OCI-LY3 (cell line): ENCODE results near the gene BRMS1L.

ENCODE experiments used
- H2AFZ ChIP-seq: fragments of 200-600, 300-600 bp; shearing (Covaris generic); 2 replicates; pipeline ENCODE4 v1.6.0; 2014; ENCODE audit warnings: antibody characterized with exemption, low read depth, low read length
- H3K27ac ChIP-seq: fragments of 200-600, 300-600 bp; sonication (generic); 2 replicates; pipeline ENCODE4 v1.5.1; 2014; ENCODE audit warnings: mild to moderate bottlenecking, low read length, moderate library complexity, mixed read lengths
- H3K27me3 ChIP-seq: fragments of 200-600, 300-600 bp; sonication (generic); 2 replicates; pipeline ENCODE4 v1.6.1; 2014; ENCODE audit warnings: low read depth, low read length, mixed read lengths
- H3K36me3 ChIP-seq: fragments of 200-600, 300-600 bp; sonication (generic); replicated peaks from 2 replicates; pipeline ENCODE3; 2014; ENCODE audit warnings: low read depth, low read length, mixed read lengths
- H3K4me1 ChIP-seq: fragments of 300-600, 200-600 bp; sonication (generic); 2 replicates; pipeline ENCODE4 v1.6.1; 2014; ENCODE audit warnings: low read length, mixed read lengths
- H3K4me2 ChIP-seq: fragments of 200-600, 300-600 bp; sonication (generic); 2 replicates; pipeline ENCODE4 v1.6.1; 2014; ENCODE audit warnings: low read length, mixed read lengths
- H3K4me3 ChIP-seq: fragments of 300-600, 200-600 bp; sonication (generic); 2 replicates; pipeline ENCODE4 v1.5.1; 2014; ENCODE audit warnings: antibody characterized with exemption, mild to moderate bottlenecking, low read length, moderate library complexity
- H3K79me2 ChIP-seq: fragments of 300-600, 200-600 bp; shearing (Covaris generic); 2 replicates; pipeline ENCODE4 v1.6.1; 2014; ENCODE audit warnings: mild to moderate bottlenecking, low read length, mixed read lengths
- H3K9ac ChIP-seq: fragments of 300-600, 200-600 bp; shearing (Covaris generic); 2 replicates; pipeline ENCODE4 v1.6.0; 2014; ENCODE audit warnings: mild to moderate bottlenecking, low read length, moderate library complexity
- H3K9me3 ChIP-seq: fragments of 200-600, 300-600 bp; shearing (Covaris generic); 2 replicates; pipeline ENCODE4 v1.6.1; 2014; ENCODE audit warnings: low read length, mixed read lengths; ENCODE audit not compliant: insufficient read depth
- H4K20me1 ChIP-seq: fragments of 200-600, 300-600 bp; sonication (generic); 2 replicates; pipeline ENCODE4 v1.6.1; 2016; ENCODE audit warnings: low read length, mixed read lengths; ENCODE audit not compliant: insufficient read depth
- EZH2phosphoT487 ChIP-seq: fragments of 200-600 bp; shearing (Covaris generic); IDR thresholded peaks from 2 replicates; pipeline ENCODE4 v1.6.1; 2018; ENCODE audit warnings: antibody characterized with exemption, mixed run types, low read depth
- TF ChIP-seq, protein P1 (sequence below): fragments of 200-600, 300-600 bp; sonication (generic); IDR thresholded peaks from 2 replicates; pipeline ENCODE4 v1.5.1; 2014; ENCODE audit warnings: antibody characterized with exemption, low read length, low read depth

Gene BRMS1L

GRCh38 chr14:35895256-35895655, 69.1 kb downstream of the BRMS1L start:
- H3K4me1 ChIP-seq: no peaks in the 10 kb centered on the region
- no peak overlapping the region for H3K4me2 ChIP-seq
- H3K27ac ChIP-seq: no peak overlapping the region
- H3K36me3 ChIP-seq: no peaks in the 10 kb centered on the region
- no peak overlapping the region for H3K9ac ChIP-seq
- H3K79me2 ChIP-seq: no peaks in the 10 kb centered on the region
- no peaks in the 10 kb centered on the region for H4K20me1 ChIP-seq
- no peaks in the 10 kb centered on the region for H3K27me3 ChIP-seq
- TF ChIP-seq, protein P1, sequence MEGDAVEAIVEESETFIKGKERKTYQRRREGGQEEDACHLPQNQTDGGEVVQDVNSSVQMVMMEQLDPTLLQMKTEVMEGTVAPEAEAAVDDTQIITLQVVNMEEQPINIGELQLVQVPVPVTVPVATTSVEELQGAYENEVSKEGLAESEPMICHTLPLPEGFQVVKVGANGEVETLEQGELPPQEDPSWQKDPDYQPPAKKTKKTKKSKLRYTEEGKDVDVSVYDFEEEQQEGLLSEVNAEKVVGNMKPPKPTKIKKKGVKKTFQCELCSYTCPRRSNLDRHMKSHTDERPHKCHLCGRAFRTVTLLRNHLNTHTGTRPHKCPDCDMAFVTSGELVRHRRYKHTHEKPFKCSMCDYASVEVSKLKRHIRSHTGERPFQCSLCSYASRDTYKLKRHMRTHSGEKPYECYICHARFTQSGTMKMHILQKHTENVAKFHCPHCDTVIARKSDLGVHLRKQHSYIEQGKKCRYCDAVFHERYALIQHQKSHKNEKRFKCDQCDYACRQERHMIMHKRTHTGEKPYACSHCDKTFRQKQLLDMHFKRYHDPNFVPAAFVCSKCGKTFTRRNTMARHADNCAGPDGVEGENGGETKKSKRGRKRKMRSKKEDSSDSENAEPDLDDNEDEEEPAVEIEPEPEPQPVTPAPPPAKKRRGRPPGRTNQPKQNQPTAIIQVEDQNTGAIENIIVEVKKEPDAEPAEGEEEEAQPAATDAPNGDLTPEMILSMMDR: no peak
- TF ChIP-seq EZH2phosphoT487: no peak
- H2AFZ ChIP-seq: no peak overlapping the region
- H3K9me3 ChIP-seq: peaks cover 4% of the 10 kb centered on the region; the same call in 1 of the 2 replicates
- H3K4me3 ChIP-seq: no peak overlapping the region

GRCh38 chr14:35897616-35898111, 71.5 kb downstream of the BRMS1L start:
- Histone ChIP-seq H4K20me1 (no peaks in the 10 kb centered on the region), H2AFZ (no peak overlapping the region), H3K27me3 (no peaks in the 10 kb centered on the region), H3K4me3 (no peak overlapping the region), H3K27ac (no peak overlapping the region), H3K4me1 (no peaks in the 10 kb centered on the region), H3K36me3 (no peaks in the 10 kb centered on the region), H3K9ac (no peak overlapping the region), H3K9me3 (peaks cover 4% of the 10 kb centered on the region; the same call in 1 of the 2 replicates), H3K79me2 (no peaks in the 10 kb centered on the region), H3K4me2 (no peak overlapping the region)
- TF ChIP-seq, protein P1: no peak
- TF ChIP-seq EZH2phosphoT487: no peak

DNA sequence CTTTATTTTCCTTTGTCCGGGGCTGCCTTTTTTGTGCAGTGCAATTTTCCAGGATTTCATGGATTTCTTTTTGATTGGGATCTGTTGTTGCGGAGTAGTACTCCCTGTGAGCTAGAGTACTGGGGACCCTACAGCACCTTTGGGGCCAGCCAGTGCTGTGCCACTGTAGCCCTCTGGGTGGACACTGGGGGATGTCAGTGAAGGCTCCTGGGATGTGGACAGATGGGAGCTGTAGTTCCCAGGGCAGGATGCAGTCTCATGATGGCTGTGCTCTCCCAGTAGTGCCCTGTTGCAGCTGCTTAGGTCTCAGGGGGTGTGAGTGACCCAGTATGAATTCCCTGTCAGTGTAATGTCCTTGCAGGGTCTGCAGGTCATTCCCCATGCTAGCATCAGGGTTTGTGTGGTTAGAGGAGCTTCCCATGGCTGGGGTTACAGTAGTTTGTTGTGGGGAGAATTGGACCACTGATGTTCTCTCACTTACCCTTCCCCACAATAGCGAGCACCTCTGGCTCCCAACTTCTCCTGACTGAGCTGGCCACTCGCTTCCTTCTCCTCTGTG, 72.2 kb downstream of the BRMS1L start:
- TF ChIP-seq EZH2phosphoT487: no peak
- TF ChIP-seq, protein P1: no peak
- Histone ChIP-seq H3K36me3 (no peaks in the 10 kb centered on the region), H3K9me3 (peaks cover 4% of the 10 kb centered on the region; the same call in 1 of the 2 replicates), H3K79me2 (no peaks in the 10 kb centered on the region), H3K27ac (no peak overlapping the region), H3K4me2 (no peak overlapping the region), H4K20me1 (no peaks in the 10 kb centered on the region), H3K4me1 (no peaks in the 10 kb centered on the region), H3K9ac (no peak overlapping the region), H3K27me3 (no peaks in the 10 kb centered on the region), H2AFZ (no peak overlapping the region), H3K4me3 (no peak overlapping the region)

GRCh38 chr14:35900741-35901140, 74.6 kb downstream of the BRMS1L start:
- Histone ChIP-seq H3K27ac (no peak overlapping the region), H3K4me3 (no peak overlapping the region), H3K4me2 (no peak overlapping the region), H3K9me3 (peaks cover 4% of the 10 kb centered on the region; the same call in 1 of the 2 replicates), H4K20me1 (no peaks in the 10 kb centered on the region), H3K79me2 (no peaks in the 10 kb centered on the region), H3K4me1 (no peaks in the 10 kb centered on the region), H3K27me3 (no peaks in the 10 kb centered on the region), H2AFZ (no peak overlapping the region), H3K36me3 (no peaks in the 10 kb centered on the region), H3K9ac (no peak overlapping the region)
- TF ChIP-seq, protein P1: no peak
- TF ChIP-seq EZH2phosphoT487: no peak
